Gastroesophageal sphincter (tissue), 4 donors: ENCODE measurements around the gene SLC22A12. TPM values are rescaled to one million over a fixed set of nuclear protein-coding genes. Genes with fewer than 3 reads are reported as not detected.

Experiments
- ATAC-seq: fragments of 150-250 bp; one replicate; pipeline ENCODE4 v1.9.1; 2016; ENCODE audit warnings: mild to moderate bottlenecking, moderate library complexity
- H3K27ac ChIP-seq, 4 donors: fragments of 200-600 bp; sonication (generic) in 3 of 4; 1 replicate in 3 of 4; 2 replicates in 1 of 4; pipeline ENCODE4 v1.5.1; 2016 to 2019
- H3K27me3 ChIP-seq: fragments of 200-600 bp; sonication (generic); one replicate; pipeline ENCODE4 v1.5.1; 2019
- H3K36me3 ChIP-seq, 2 donors: fragments of 200-600 bp; sonication (generic); one replicate each; pipeline ENCODE4 v1.5.1; 2019; ENCODE audit warnings: control low read depth in 1 of 2
- H3K4me1 ChIP-seq, 3 donors: fragments of 200-600 bp; sonication (generic); 1 replicate in 2 of 3; 2 replicates in 1 of 3; pipeline ENCODE4 v1.5.1; 2016 to 2019; ENCODE audit warnings: control low read depth in 2 of 3
- H3K4me3 ChIP-seq, 2 donors: fragments of 200-600 bp; sonication (generic); one replicate each; pipeline ENCODE4 v1.5.1; 2019; ENCODE audit warnings: mild to moderate bottlenecking in 1 of 2, moderate library complexity in 1 of 2
- H3K9me3 ChIP-seq, 3 donors: fragments of 200-600 bp; sonication (generic); one replicate each; pipeline ENCODE4 v1.5.1; 2017 to 2019; ENCODE audit warnings: control low read depth in 2 of 3
- CTCF ChIP-seq, 4 experiments: fragments of 200-600 bp in 2 of 4; fragments of 450-650 bp in 2 of 4; sonication (generic) in 1 of 4; IDR thresholded peaks; one replicate each; pipeline ENCODE4 v1.5.1; 2017 to 2019; ENCODE audit warnings: antibody characterized with exemption in 4 of 4, mild to moderate bottlenecking in 2 of 4, moderate library complexity in 2 of 4
- EP300 ChIP-seq: sonication (generic); formaldehyde crosslinking; IDR thresholded peaks from one replicate; pipeline ENCODE4 v1.6.1; 2017; ENCODE audit warnings: antibody characterized with exemption, mild to moderate bottlenecking
- POLR2A ChIP-seq, 2 donors: fragments of 450-650 bp; IDR thresholded peaks; one replicate each; pipeline ENCODE4 v1.6.1; 2017; ENCODE audit warnings: antibody characterized with exemption in 2 of 2, mild to moderate bottlenecking in 2 of 2, moderate library complexity in 1 of 2
- POLR2AphosphoS5 ChIP-seq: sonication (generic); formaldehyde crosslinking; IDR thresholded peaks from one replicate; pipeline ENCODE4 v1.6.1; 2017; ENCODE audit warnings: antibody characterized with exemption
- WGBS, 2 donors: methylation state at CpG; one replicate each; pipeline ENCODE4 v1.1.5; 2018; ENCODE audit warnings: low coverage in 1 of 2; 5-methylcytosine and 5-hydroxymethylcytosine counted together
- total RNA-seq, 4 donors: library from RNA; depleted of rRNA; stranded (reverse); fragments of >200 nt; gene quantifications; one replicate each; pipeline ENCODE4 v1.1.0, GENCODE V29; 2016

SLC22A12 gene
- total RNA-seq, 4 donors from 2014 or later = not detected

- no peaks in the 10 kb centered on the region for H3K36me3 ChIP-seq
- H3K4me3 ChIP-seq = no peak overlapping the region
- H3K9me3 ChIP-seq = no peaks in the 10 kb centered on the region
- ATAC-seq = peak; percentile 12
- no peak for TF ChIP-seq EP300
- TF ChIP-seq POLR2AphosphoS5 = no peak
- no peak for TF ChIP-seq CTCF (IDR thresholded peaks at IDR 0.05)
- TF ChIP-seq POLR2A (IDR thresholded peaks at IDR 0.05) = no peak
- 14 to 100% methylated on average over 1 to 2 of the region's 30 CpGs for WGBS, 2 donors
- peaks cover 0 to 14% (median 3%) of the 10 kb centered on the region in 3 donors for H3K4me1 ChIP-seq
- H3K27ac ChIP-seq = peak overlapping the region in 1 of 4 donors; percentile 17
- peaks cover 16% of the 10 kb centered on the region for H3K27me3 ChIP-seq
Measured at GRCh38 chr11:64566915-64567891, 23.8 kb upstream of the SLC22A12 start.

- Histone ChIP-seq H3K4me3 (no peak overlapping the region), H3K27ac (no peak overlapping the region), H3K27me3 (peaks cover 16% of the 10 kb centered on the region), H3K36me3 (no peaks in the 10 kb centered on the region), H3K9me3 (no peaks in the 10 kb centered on the region), H3K4me1 (peaks cover 0 to 14% (median 3%) of the 10 kb centered on the region in 3 donors)
- WGBS, 2 donors = 88% methylated on average over 9 of the region's 34 CpGs; no CpG with 5 or more reads in 1 of the 2 donors
- no peak for ATAC-seq
- no peak for TF ChIP-seq POLR2A (IDR thresholded peaks at IDR 0.05)
Measured at GRCh38 chr11:64568041-64568571, 22.9 kb upstream of the SLC22A12 start.

GRCh38 chr11:64568584-64569140 lies 22.4 kb upstream of the SLC22A12 start:
- no peak overlapping the region for H3K27ac ChIP-seq
- H3K4me3 ChIP-seq = no peak overlapping the region
- 92% methylated on average over 4 of the region's 8 CpGs; no CpG with 5 or more reads in 1 of the 2 donors for WGBS, 2 donors
- TF ChIP-seq POLR2A (IDR thresholded peaks at IDR 0.05) = no peak
- no peaks in the 10 kb centered on the region for H3K36me3 ChIP-seq
- ATAC-seq = no peak
- H3K27me3 ChIP-seq = peaks cover 16% of the 10 kb centered on the region
- peaks cover 0 to 14% (median 3%) of the 10 kb centered on the region in 3 donors for H3K4me1 ChIP-seq
- H3K9me3 ChIP-seq = no peaks in the 10 kb centered on the region

GRCh38 chr11:64569300-64569970 lies 21.6 kb upstream of the SLC22A12 start:
- Histone ChIP-seq H3K36me3 (no peaks in the 10 kb centered on the region), H3K9me3 (no peaks in the 10 kb centered on the region), H3K27me3 (peaks cover 16% of the 10 kb centered on the region), H3K4me3 (no peak overlapping the region), H3K27ac (no peak overlapping the region), H3K4me1 (peaks cover 0 to 14% (median 3%) of the 10 kb centered on the region in 3 donors)
- no peak for ATAC-seq
- 80 to 90% methylated on average over 2 of the region's 8 CpGs for WGBS, 2 donors
- TF ChIP-seq EP300 (no peak), CTCF (IDR thresholded peaks at IDR 0.05) (no peak), POLR2AphosphoS5 (no peak), POLR2A (IDR thresholded peaks at IDR 0.05) (no peak)

- WGBS, 2 donors = 94% methylated on average over 3 of the region's 3 CpGs; no CpG with 5 or more reads in 1 of the 2 donors
- no peak for ATAC-seq
Measured at GRCh38 chr11:64570341-64570740, 20.7 kb upstream of the SLC22A12 start.

More at GRCh38 chr11:64570341-64570740, 20.7 kb upstream of the SLC22A12 start:
- Histone ChIP-seq H3K4me3 (no peak overlapping the region), H3K27me3 (peaks cover 16% of the 10 kb centered on the region), H3K4me1 (peaks cover 0 to 14% (median 3%) of the 10 kb centered on the region in 3 donors), H3K36me3 (no peaks in the 10 kb centered on the region), H3K27ac (no peak overlapping the region), H3K9me3 (no peaks in the 10 kb centered on the region)
- TF ChIP-seq POLR2AphosphoS5 = no peak
- TF ChIP-seq CTCF (IDR thresholded peaks at IDR 0.05) = no peak
- TF ChIP-seq EP300 = no peak
